Endometrial microvascular endothelial cells (primary cell): Measurements from ENCODE around the gene ZNF836. TPM values are rescaled to one million over a fixed set of nuclear protein-coding genes. Genes with fewer than 3 reads are reported as not detected.

ENCODE experiments used
- in situ Hi-C: cut with HindIII; loops from 2 replicates; pipeline ENCODE4 v1.10.0; 2017; ENCODE audit warnings: low sequenced_read_pairs, low pct_unique_long_range_greater_than_20kb; ENCODE audit errors: inconsistent ontology term
- total RNA-seq: library from RNA; depleted of rRNA; stranded (reverse); fragments of >200 nt; gene quantifications from one replicate; pipeline ENCODE4 v1.2.3, GENCODE V29; 2015; ENCODE audit errors: inconsistent ontology term

The ZNF836 gene
- total RNA-seq, 1 donor from 2014 or later: 2.2 TPM

DNA sequence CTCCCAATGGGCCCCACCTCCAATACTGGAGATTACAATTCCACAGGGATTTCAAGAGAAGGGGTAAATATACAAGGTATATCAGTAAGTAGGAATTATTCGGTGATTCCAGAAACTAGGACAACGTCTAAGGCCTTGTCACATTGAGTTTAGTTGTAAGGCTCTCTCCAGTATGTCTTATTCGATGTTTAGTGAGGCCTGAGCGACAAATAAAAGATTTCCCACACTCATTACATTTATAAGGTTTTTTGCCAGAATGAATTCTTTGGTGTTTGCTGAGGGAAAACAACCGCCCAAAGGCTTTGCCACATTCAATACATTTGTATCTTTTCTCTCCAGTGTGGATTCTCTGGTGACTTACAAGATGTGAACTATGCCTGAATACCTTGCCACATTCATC, 56.7 kb downstream of the ZNF836 start:
- in situ Hi-C loops: no loop called here

DNA sequence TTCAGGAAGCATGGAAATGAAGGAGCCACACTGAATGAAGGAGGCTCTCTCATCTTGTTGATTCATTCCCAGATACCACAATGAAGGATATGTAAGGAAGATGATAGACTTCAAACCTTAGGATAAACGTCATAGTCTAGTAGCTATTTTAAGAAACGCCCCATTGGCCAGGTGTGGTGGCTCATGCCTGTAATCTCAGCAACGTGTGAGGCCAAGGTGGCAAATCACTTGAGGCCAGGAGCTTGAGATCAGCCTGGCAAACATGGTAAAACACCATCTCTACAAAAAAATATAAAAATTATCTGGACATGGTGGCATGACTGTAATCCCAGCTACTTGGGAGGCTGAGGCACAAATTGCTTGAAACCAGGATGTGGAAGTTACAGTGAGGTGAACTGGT, 58.8 kb downstream of the ZNF836 start:
- in situ Hi-C loops: no loop called here

DNA sequence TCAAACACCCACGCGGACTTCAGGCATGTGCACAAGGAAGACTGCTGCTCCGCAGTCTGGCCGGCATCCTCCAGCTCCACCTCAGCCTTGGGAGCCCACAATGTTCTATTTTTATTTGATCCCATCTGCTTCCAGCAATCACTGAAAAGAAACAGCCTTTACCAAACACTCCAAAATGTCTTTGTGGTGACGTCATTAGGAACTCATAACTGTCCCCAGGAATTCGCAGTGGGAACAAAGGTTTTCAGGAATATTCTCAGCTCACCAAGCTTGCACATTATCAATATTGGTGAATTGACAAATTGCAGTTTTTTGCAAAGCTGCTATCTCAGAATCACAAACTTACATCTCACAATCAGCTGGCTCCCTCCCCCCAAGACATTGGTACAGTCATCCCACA, 60.6 kb downstream of the ZNF836 start:
- in situ Hi-C loops: no loop called here

Other genes starting within 250 kb of the ZNF836 start
- gene ZNF613, start 244.1 kb downstream of the ZNF836 start, total RNA-seq: 4.5 TPM
- gene ZNF350, start 184.8 kb downstream of the ZNF836 start, total RNA-seq: 16.4 TPM
- gene ZNF615, start 163.4 kb downstream of the ZNF836 start, total RNA-seq: 0.93 TPM
- 7.5 TPM for gene ZNF614, start 143.2 kb downstream of the ZNF836 start, total RNA-seq
- 1.6 TPM for gene ZNF432, start 122.8 kb downstream of the ZNF836 start, total RNA-seq
- gene ZNF841, start 75.9 kb downstream of the ZNF836 start, total RNA-seq: 5.9 TPM
- gene ZNF616, start 31.7 kb downstream of the ZNF836 start, total RNA-seq: 4.2 TPM
- gene PPP2R1A, start 18.4 kb upstream of the ZNF836 start, total RNA-seq: 327 TPM
- gene ZNF766, start 98.0 kb upstream of the ZNF836 start, total RNA-seq: 3.9 TPM
- gene ZNF480, start 125.5 kb upstream of the ZNF836 start, total RNA-seq: 3.4 TPM
- gene ZNF610, start 164.6 kb upstream of the ZNF836 start, total RNA-seq: 0.93 TPM
- 8.5 TPM for gene ZNF880, start 198.3 kb upstream of the ZNF836 start, total RNA-seq
- gene ZNF528, start 226.2 kb upstream of the ZNF836 start, total RNA-seq: 11.1 TPM